ENCODE measurements around the gene MRPL9.
"Not testable (repeated sequence)": the region's sequence is repeated elsewhere in the genome, so short reads cannot be mapped to it uniquely, and the experiment has no call there.

MRPL9 gene

GRCh38 chr1:151774256-151774922 lies 11.1 kb upstream of the MRPL9 start:
- no peak for DNase-seq (ENCODE audit: low read depth)
- TF ChIP-seq CTCF (IDR thresholded peaks at IDR 0.05; ENCODE audit: low read depth, low read length, missing control alignments), result no peak
- H3K4me3 ChIP-seq (ENCODE audit: low read depth, low read length), result no peak overlapping the region

DNA sequence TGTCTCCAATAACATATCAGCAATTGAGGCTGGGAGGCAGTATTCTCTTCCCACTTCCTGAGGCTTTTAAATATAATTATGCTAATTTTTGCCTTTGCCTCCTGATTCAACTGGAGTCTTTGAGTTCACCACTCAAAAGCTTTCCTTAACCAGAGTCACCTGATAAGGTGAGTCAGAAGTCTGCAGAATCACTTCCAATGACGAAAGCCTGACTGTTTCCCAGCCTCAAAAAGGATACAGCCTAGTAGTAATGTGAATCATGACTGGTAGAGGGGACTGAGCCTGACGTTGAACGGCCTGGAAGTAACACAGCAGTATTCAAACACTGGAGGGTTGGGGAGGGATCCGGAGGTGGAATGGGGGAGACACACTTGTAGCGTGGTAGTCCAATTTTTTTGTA lies 10.4 kb upstream of the MRPL9 start:
- H3K4me3 ChIP-seq (ENCODE audit: low read depth, low read length), result no peak overlapping the region
- DNase-seq (ENCODE audit: low read depth), result no peak
- no peak for TF ChIP-seq CTCF (IDR thresholded peaks at IDR 0.05; ENCODE audit: low read depth, low read length, missing control alignments)

DNA sequence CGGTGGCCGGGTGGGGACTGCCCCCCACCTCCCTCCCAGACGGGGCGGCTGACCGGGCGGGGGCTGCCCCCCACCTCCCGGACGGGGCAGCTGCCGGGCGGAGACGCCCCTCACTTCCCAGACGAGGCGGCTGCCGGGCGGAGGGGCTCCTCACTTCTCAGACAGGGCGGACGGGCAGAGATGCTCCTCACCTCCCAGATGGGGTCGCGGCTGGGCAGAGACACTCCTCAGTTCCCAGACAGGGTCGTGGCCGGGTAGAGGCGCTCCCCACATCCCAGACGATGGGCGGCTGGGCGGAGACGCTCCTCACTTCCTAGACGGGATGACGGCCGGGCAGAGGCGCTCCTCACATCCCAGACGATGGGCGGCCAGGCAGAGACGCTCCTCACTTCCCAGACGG lies 6.0 kb upstream of the MRPL9 start:
- not testable (repeated sequence) for H3K4me3 ChIP-seq (ENCODE audit: low read depth, low read length); DNase-seq (ENCODE audit: low read depth)

GRCh38 chr1:151768351-151769066 lies 5.2 kb upstream of the MRPL9 start:
- DNase-seq (ENCODE audit: low read depth), result not testable (repeated sequence)

GRCh38 chr1:151763990-151764389 lies 694 bp upstream of the MRPL9 start:
- no peak for DNase-seq (ENCODE audit: low read depth)
- peak overlapping the region; percentile 92 for H3K4me3 ChIP-seq (ENCODE audit: low read depth, low read length)
- no peak for TF ChIP-seq CTCF (IDR thresholded peaks at IDR 0.05; ENCODE audit: low read depth, low read length, missing control alignments)

More at GRCh38 chr1:151768351-151769066, 5.2 kb upstream of the MRPL9 start:
- not testable (repeated sequence) for H3K4me3 ChIP-seq (ENCODE audit: low read depth, low read length)

DNA sequence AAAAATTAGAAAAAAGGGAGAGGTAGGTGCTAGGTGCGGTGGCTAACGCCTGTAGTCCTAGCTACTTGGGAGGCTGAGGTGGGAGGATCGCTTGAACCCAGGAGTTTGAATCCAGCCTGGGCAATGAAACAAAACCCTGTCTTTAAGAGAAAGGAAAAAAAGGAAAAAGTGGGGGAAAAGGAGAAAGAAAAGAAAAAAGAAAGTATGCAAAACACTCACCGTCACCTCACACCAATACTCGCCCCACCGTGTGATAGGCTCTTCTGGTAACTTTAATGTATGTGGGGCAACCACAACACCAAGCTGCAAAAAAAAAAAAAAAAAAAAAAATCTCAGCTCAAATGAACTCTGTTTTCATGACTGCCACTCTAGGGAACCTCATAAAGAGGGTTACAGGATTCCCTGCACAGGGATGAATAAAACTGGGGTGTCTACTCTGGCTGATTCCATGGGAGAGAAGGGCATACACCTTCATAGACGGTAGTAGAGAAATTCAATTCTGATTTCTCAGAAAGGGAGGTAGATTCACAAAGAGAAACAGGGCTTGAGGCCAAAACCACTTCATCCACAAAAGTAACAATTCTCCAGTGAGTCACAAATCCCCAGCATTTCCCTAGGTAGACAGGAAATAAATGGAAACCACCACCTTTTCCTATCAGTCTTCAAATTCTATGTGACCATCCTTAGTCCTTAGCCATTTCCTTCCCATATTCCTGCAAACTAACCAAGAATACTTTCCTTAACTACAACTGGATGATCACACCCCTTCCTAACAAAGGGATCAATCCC lies 2.5 kb downstream of the MRPL9 start:
- no peak overlapping the region for H3K4me3 ChIP-seq (ENCODE audit: low read depth, low read length)
- no peak for TF ChIP-seq CTCF (IDR thresholded peaks at IDR 0.05; ENCODE audit: low read depth, low read length, missing control alignments)
- DNase-seq (ENCODE audit: low read depth), result no peak

GRCh38 chr1:151759241-151759640 lies 4.1 kb downstream of the MRPL9 start:
- H3K4me3 ChIP-seq (ENCODE audit: low read depth, low read length), result no peak overlapping the region
- TF ChIP-seq CTCF (IDR thresholded peaks at IDR 0.05; ENCODE audit: low read depth, low read length, missing control alignments), result no peak
- no peak for DNase-seq (ENCODE audit: low read depth)
